ENCODE data around the gene ERC2.

ERC2 gene

DNA sequence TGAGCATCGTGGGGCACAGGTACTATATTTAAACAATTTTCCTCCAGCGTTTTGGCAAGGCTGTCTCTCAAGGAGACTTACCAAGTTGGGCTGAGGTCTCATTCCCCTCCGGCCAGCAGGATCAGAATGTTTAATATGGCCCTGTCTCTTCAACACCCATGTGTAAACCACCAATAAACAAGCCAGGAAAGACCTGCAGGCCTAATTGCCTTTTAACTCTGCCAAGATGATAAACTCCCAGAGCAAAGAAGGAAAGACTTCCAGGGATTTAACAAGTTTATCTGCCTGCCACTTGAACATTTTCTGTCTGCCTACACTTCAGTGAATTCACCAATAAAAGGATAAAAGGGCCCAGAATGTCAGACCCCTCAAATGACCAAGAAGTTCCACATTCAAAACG lies 850.9 kb downstream of the ERC2 start:
- DNase-seq (ENCODE audit: low read depth): no peak

DNA sequence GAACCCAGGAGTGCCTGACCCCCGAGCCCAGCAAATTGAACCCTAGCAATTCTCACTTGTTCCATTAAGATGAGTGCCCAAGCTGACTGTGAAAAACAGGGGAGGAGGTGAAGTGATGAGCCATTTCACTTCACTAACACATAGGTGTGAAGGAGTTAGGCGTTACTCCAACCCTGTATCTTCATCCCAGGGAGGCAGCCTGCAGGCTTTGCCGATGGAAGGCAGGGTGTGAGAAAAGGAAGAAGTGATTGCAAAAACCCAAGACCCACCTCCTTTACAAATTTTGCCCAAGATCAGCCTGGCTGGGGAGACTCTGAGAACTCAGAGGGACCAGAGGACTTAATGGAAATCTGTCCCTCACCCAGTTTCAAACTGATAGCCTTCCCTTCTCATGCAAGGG lies 851.5 kb downstream of the ERC2 start:
- DNase-seq (ENCODE audit: low read depth): no peak

DNA sequence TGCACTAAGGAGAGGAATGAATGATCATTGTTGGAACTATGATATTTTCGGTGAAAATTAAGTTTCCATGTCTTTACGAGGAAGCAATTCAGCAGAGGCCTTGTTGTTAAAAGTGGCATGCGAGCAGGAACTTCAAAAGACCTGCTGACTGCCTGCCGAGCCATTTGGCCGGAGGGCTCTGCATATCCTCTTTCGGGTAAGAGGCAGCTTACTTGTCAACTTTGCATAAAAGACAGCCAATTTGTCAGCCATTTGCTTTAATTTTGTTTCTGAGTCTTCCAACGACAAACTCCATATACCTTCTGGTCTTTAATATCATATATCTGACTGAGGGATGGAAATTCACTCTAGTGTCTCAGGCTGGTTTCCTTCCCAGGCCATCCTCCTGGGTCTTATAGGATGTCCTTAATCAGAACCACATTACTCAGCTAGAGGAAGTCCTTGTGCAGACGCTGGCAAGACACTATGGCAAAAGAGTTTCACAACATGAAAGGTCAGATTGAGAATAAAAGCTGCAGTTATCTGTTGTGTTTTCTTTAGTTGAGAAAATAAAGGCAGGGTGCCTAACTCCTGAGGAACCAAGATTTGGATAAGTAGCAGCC lies 852.5 kb downstream of the ERC2 start:
- no peak for DNase-seq (ENCODE audit: low read depth)

DNA sequence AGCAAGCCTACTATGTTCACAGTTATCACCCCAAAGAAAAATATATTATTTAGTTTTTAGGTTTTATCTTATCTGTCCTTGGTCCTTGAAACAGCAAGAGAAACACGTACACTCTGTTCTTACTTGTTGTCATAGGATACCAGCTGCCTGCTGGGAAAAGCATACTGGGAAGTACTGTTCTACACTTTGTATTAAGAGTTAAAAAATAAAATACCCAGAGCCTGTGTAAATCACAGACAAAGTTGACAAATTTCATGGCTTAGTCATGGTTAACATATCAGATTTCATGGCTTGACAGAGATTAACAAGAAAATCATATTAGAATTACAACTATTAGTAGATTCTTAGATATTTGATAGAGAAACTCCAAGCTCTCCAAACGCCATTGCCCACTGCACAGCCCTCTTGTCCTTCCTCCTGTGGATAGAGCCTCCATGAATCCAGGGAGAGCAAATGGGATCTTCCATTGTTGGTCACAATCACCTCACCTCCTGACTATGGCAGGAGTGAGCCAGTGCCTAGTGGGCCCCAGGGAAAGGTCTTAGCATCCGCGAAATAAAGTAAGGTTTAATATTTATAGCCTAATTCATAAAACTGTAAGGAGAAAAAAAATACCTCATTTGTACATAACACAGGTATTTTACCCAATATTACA lies 853.1 kb downstream of the ERC2 start:
- DNase-seq (ENCODE audit: low read depth): no peak

DNA sequence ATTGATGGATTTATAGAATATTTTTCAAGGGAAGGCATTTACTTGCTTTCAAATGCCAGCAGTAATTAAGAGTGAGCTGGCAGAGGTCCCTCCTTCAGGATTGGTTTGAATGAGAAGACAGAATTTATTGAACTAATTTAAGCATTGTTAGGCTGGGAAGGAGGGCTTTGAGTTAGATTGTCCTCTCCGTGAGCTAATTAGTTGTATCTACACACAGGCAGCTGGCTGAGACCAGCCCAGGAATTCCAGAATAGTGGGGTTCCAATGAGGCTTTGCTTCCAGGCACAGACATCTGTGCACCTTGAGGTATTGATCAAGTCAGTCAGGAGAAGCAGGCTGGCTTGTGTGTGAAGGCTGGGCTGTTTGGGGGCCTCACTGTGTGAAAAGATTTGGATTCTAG lies 857.1 kb downstream of the ERC2 start:
- DNase-seq (ENCODE audit: low read depth): no peak

DNA sequence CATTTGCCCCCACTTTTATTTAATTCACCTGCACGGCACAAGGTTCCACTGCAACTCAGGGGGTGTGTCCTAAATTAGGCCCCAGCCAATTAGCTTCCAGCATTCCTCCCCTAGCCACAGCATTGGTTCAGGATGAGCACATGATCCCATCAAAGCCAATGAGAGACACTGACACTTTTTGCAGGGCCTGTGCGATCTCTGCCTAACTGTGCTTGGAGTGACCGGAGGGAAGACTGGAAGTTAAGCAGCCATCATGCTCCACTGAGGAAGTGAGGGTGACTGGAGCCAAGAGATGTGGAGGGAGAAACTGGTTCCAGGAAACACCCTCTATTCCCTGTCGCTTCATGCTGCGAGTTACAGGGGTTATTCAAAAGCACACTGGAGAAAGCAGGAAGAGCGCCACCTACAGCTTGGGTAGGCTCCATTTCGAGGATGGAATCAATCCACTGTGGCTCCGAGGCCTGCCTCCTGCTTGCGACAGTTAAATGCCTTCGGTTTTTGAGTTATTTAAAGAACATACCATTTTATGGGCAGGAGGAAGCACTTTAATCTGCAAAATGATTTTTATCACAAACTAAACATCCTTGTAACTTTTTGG lies 858.9 kb downstream of the ERC2 start:
- DNase-seq (ENCODE audit: low read depth): no peak

DNA sequence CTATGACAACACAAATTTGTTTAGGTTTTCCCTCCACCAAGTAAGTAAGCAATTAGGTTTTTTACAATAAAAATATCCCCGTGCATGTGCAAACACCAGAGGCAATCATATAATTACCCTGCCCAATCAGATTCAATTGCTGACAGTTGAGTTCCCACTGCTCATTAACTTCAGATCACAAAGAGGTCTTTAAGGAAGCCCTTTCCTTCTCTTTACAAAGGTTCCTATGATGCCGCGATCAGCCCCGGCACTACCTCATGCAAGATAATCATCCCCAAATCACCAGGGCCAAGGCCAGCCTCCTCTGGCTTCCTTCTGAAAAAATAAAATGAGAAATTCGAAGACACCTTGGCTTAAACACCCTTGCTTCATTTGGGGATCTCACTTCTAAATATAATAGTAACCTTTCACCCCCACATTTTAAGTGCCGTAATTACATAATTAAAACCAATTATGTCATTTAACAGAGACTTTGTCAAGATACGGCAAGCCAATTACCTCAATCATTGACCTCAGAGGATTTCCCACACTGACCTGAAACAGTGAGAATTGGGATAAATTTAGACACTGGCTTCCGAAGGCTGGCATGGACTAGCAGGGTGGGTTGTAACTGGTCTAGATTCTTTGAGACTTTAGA lies 859.8 kb downstream of the ERC2 start:
- no peak for DNase-seq (ENCODE audit: low read depth)

DNA sequence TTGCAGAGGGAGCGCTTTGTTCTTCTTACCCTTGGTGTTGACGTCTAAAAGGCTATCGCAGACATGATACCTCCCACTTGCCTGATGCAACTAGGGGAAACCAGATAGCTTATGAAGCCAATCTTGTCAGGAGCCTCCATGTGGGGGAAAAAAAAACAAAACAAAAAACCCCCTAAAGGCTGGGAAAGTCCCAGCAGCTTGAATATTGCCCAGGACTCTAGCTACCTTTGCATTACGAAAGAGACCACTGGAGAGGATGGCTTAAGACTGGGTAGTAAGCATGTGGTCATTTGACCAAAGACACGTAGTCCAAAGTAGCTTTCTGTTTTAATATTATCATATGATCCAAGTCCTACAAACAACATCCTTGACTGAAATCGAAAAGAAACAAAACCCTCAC lies 860.4 kb downstream of the ERC2 start:
- DNase-seq (ENCODE audit: low read depth): no peak

DNA sequence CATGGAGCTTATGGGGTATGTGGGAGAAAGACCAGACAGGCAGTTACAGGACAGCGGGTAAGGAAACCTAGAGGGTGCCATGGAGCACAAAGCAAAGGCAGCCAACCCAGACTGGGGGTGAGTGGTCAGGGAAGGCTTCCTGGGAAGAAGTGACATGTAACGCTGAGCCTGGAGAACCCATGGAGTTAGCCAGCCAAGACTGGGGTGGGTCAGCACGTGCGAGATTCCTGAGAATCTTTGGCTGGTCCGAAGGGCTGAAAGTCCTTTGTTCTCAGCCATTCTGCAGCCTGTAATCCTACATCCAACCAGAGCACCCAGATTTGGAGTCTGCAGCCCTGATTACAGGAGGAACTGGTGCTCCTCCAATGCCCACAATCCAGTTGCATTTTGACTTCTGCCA lies 861.1 kb downstream of the ERC2 start:
- no peak for DNase-seq (ENCODE audit: low read depth)

DNA sequence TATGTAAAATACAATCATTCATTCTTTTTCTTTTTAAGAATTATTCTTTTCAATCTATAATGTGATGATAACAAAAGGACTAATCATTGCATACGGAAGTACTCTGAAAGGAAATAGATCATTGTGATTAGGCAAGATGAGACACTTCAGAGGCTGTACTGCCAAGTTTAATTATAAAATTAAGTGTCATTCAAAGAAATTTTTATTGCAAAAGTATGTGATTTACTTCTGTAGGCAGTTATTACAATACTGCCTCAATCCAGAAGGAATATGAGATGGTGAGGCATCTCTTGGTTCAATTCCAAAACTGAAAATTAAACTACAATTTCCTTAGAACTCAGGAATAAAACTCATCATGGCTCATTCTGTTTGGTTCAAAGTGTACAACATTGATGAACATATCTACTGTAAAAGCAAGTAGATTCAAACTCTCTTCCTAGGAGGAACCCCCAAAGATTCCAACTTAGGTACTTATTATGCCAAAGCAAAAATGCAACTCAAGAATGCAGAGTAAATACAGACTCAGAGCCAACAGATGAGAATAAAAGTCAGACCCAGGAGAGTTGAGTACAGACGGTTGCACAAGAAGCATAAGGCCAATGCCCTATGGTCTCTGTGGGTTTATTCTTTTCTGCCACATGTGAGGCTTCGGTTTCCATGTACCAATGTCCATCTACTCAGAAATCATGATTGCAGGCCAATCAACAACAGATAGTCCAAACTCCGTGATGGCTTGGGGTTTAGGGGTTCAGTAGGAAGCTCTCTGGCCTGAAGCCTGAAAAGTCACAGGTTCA lies 862.6 kb downstream of the ERC2 start:
- no peak for DNase-seq (ENCODE audit: low read depth)

DNA sequence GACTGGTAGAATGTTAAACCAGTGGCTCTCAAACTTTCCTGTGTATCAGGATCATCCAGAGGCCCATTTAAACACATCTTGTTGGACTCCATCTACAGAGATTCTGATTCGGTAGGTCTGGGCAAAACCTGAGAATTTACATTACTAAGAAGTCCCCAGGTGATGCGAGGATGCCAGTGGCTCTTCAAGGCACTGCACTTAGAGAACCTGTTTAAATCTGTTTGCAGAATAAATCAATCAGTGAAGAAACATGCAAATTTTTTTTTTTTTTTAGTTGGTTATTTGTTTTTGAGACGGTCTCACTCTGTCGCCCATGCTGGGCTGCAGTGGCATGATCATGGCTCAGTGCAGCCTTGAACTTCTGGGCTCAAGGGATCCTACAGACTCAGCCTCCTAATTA lies 863.4 kb downstream of the ERC2 start:
- DNase-seq (ENCODE audit: low read depth): no peak

DNA sequence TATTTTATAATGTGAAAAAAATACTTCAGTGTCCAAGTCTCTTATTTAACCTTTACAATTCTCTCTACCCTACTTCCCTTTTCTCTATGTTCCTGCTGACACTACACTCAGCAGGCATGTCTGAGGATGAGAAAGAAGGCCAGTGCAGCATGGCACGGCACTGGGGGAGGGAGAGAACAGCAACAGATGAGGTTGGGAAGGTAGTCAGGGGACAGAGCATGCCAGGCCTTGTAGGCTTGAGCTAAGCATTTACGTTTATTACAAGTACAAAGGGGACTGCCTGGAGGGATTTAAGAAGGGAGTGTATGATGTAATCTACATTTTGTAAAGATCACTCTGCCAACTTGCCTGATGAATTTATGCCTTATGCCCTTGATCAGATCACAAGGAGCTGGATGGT lies 863.9 kb downstream of the ERC2 start:
- no peak for DNase-seq (ENCODE audit: low read depth)

DNA sequence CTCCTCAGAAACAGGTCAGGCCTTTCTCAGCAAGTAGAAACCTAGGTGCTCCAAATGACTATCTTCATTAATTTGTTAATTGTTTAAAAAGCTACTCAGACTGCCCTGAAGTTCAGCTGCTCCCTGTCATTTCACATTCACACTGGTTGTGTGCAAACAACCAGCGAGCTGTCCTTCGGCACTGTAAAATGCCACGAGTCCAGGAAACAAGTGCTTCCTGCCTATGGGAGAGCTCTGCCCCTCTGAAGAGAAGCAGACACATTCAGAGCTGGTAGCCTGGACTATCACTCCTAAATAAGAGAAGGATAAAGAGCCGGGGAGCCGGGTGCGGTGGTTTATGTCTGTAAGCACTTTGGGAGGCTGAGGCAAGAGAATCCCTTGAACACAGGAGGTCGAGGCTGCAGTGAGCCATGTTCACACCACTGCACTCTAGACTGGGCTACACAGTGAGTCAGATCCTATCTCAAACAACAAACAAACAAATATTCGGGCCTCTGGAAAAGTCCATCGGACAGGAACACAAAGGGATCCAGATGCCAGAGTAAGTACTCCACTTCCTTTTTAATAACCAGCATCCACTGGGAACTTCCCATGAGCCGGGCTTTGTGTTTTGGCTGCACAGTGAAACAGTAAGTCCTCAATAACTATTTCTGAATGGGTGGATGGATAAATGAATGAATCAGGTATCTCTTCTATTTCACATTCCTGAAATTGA lies 866.7 kb downstream of the ERC2 start:
- no peak for DNase-seq (ENCODE audit: low read depth)

DNA sequence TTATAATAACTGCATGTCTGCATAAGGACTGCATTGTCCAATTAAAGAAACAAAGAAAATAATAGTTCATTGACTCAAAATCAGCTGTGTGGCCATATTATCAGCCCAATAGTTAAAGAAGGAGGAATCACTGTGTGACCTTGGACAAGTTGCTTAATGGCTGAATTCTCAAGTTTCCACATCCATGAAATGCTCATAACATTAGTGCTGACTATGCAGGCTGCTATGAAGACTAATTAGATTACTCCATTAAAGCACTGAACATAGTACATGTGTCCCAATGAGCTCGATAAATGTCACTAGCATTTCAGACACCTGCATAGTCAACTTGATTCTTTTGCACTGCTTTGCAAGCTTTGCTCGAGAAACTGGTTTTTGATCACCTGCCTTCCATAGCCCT lies 870.0 kb downstream of the ERC2 start:
- DNase-seq (ENCODE audit: low read depth): no peak

DNA sequence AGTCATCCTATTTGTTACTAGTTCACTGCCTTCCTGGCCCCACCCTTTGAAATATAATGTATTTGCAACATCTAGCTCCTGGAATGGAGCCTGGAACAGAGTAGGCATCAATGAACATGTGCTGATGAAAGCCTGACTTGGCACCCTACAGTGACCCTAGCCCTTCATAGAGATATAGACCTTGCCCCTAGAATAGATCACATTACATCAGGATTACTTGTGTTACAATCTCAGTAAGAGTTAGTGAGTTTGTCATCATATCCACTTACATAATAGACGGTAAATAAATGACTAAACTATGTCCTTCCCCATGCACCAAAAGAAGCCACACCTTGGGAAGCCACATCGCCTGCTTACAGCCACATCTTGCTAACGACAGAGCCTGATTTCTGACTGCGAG lies 870.6 kb downstream of the ERC2 start:
- DNase-seq (ENCODE audit: low read depth): no peak

DNA sequence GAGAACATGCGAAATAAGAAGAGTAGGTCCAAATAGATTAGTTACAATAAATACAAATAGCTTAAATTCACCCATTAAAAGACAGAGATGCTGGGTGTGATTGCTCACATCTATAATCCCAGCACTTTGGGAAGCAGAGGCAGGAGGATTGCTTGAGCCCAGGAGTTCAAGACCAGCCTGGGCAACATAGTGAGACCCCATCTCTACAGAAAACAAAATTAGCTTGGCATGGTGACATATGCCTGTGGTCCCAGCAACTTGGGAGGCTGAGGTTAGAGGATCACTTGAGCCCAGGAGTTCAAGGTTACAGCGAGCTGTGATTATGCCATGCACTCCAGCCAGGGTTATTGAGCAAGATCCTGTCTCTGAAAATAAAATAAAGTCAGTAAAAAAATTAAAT lies 872.1 kb downstream of the ERC2 start:
- no peak for DNase-seq (ENCODE audit: low read depth)

DNA sequence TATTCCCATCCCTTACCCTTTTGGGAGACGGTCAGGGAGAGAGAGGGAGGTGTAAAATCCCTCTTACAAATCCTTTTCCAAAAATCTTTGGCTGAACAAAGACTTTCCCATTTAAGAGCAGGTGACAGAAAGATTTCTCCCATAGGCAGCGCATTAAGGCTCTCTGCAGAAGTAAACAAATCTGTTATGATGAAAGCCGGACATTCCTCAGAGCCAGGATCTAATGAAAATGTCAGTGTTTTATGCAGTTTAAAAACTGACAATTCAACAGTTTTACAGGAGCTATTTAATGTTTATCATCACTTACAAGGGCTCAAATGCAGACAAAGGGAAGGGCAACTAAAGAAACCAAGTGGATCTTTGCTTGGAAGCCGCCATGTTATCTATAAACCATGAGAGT lies 872.8 kb downstream of the ERC2 start:
- no peak for DNase-seq (ENCODE audit: low read depth)

DNA sequence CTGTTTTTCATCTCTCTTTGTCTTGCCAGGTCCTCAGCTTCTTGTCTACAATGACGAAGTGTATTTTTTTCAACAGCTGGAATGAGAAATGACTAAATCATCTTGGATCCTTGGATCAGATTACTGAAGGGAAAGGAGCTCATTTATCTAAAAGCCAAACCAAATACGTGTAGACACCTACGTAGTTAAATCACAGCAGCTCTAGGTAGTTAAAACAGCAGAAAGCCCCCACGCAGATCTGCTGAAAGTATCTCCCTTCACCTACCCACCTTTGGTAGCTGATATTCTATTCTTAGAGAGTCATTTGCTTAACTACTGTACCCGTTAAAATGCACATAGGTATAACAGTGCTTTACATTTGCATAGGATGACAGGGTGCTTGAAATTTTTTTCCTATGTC lies 875.7 kb downstream of the ERC2 start:
- no peak for DNase-seq (ENCODE audit: low read depth)

DNA sequence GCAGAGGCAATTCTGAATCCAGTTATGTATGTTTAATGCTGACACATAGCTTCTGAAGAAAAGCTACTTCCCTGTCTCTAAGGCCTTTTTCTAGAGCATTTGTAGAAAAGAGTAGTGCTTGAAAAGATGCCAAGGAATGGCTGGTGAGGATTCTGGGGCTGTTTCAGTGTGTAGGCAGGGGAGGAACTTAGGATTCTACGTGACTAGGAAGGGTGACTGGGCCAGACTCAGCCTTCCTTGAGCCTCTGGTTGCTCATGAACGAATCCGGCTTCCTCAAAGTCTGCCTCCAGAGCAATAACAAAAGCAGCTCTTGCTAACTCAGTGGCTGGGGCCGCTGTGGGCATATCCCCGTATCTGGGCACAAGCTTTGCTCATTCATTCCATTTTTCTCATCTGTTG lies 876.4 kb downstream of the ERC2 start:
- DNase-seq (ENCODE audit: low read depth): no peak

DNA sequence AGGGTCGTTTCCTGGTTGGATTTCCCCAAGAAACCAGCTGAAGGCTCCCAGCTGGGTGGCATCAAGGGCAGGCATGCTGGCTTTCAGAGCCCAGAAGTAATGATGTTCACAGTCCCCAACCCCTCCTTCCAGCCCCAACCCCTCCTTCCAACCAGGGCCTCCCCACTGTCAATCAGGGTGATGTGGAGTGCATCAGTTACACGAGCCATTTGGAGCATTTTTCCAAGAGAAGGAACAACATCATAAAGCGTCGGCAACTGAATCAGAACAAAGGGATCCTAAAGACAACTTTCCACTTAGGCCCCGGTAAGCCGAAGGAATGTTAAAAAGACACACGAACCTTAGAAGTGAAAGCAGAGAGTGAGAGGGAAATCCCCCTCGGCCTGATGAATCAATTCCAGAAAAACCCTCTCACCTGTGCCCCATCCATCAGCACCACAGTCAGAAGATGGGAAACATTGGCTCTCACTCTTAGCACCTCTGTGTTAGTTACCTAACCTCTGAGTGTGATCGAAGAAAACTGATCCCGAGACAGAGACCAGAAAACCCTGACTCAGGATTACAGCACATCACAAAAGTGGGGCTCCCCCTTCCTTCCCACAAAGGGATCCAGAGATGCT lies 880.0 kb downstream of the ERC2 start:
- no peak for DNase-seq (ENCODE audit: low read depth)

DNA sequence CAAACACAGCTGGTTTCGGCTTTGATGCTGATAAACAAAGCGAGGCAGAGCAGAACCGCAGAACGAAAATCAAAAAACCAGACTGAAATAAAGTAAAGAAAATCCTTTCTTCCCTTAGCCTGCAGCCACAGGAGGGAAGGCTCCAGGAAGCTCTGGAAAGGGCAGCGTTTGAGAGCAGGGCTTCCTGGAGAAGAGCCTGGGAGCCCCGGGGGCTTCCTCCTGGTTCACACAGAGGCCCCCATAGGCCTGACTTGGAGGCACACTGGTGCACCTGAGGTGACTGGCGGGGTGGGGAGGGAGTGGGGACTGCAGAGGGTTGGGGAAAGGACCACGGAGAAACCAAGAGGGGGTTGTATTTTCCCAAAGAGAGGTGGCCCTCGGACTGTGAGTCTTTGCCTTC lies 882.4 kb downstream of the ERC2 start:
- DNase-seq (ENCODE audit: low read depth): no peak

Measured in activated T-cell treated with anti-CD3 and anti-CD28 coated beads for 24 hours (primary cell).